IMR-90 (cell line): Measurements from ENCODE around the gene ARNT2. TPM values are rescaled to one million over a fixed set of nuclear protein-coding genes. Genes with fewer than 3 reads are reported as not detected.

Experiments
- ATAC-seq: fragments of 200-7000 bp; cut with Tn5 transposase; 2 replicates; pipeline ENCODE4 v1.9.1; 2020; ENCODE audit warnings: low read depth, mild to moderate bottlenecking, moderate library complexity
- BruUV-seq: library from RNA; stranded (reverse); fragments of 400-500 nt; replicated peaks from 2 replicates; lab custom pipeline; 2021; lab: Mats Ljungman, UMichigan
- CTCF ChIA-PET: fragments of 300-600 bp; formaldehyde crosslinking; extraction: SDS; loops from one replicate; lab custom pipeline; 2021; ENCODE audit warnings: antibody characterized with exemption; lab: Yijun Ruan, JAX
- POLR2A ChIA-PET: fragments of 300-600 bp; sonication (Branson Sonifier 250); formaldehyde crosslinking; loops from one replicate; lab custom pipeline; 2022; ENCODE audit warnings: antibody characterized with exemption; ENCODE audit not compliant: unreplicated experiment; lab: Charles Lee
- DNase-seq: peaks from one replicate; pipeline ENCODE4 v3.0.0; 2013
- H2AFZ ChIP-seq: replicated peaks from 2 replicates; pipeline ENCODE3; 2013; ENCODE audit warnings: low read length, mild to moderate bottlenecking; ENCODE audit not compliant: poor library complexity
- H2AK5ac ChIP-seq: 2 replicates; pipeline ENCODE4 v1.6.1; 2013; ENCODE audit warnings: low read depth, low read length, inconsistent platforms
- H2AK9ac ChIP-seq: replicated peaks from 2 replicates; pipeline ENCODE3; 2013; ENCODE audit warnings: mild to moderate bottlenecking, low read depth, low read length, moderate library complexity; ENCODE audit not compliant: poor library complexity
- H2BK120ac ChIP-seq: 2 replicates; pipeline ENCODE4 v1.6.1; 2013; ENCODE audit warnings: low read depth, low read length, inconsistent platforms
- H2BK15ac ChIP-seq: 3 replicates; pipeline ENCODE4 v1.6.1; 2013; ENCODE audit warnings: low read depth, low read length, inconsistent platforms
- H2BK20ac ChIP-seq: 2 replicates; pipeline ENCODE4 v1.6.1; 2013; ENCODE audit warnings: low read depth, mild to moderate bottlenecking, inconsistent platforms, low read length, moderate library complexity
- H2BK5ac ChIP-seq: 2 replicates; pipeline ENCODE4 v1.6.1; 2013; ENCODE audit warnings: mild to moderate bottlenecking, low read depth, low read length, inconsistent platforms; ENCODE audit not compliant: poor library complexity, severe bottlenecking
- H3K14ac ChIP-seq: replicated peaks from 2 replicates; pipeline ENCODE4 v1.6.1; 2013; ENCODE audit warnings: low read depth, low read length, inconsistent platforms
- H3K18ac ChIP-seq: 2 replicates; pipeline ENCODE4 v1.6.1; 2013; ENCODE audit warnings: low read depth, low read length, control low read depth
- H3K23ac ChIP-seq: 2 replicates; pipeline ENCODE4 v1.6.1; 2013; ENCODE audit warnings: low read depth, low read length, inconsistent platforms
- H3K27ac ChIP-seq: 2 replicates; pipeline ENCODE4 v1.5.1; 2013; ENCODE audit warnings: mild to moderate bottlenecking, control low read depth, low read length; ENCODE audit not compliant: insufficient read depth
- H3K27me3 ChIP-seq: 2 replicates; pipeline ENCODE4 v1.6.1; 2013; ENCODE audit warnings: low read length; ENCODE audit not compliant: control insufficient read depth, insufficient read depth
- H3K36me3 ChIP-seq: 2 replicates; pipeline ENCODE4 v1.6.1; 2013; ENCODE audit warnings: low read length, mixed read lengths; ENCODE audit not compliant: control insufficient read depth, insufficient read depth
- H3K4ac ChIP-seq: 2 replicates; pipeline ENCODE4 v1.6.1; 2013; ENCODE audit warnings: low read depth, low read length, inconsistent platforms
- H3K4me1 ChIP-seq: 2 replicates; pipeline ENCODE4 v1.6.1; 2013; ENCODE audit warnings: low read length, mixed read lengths; ENCODE audit not compliant: control insufficient read depth, insufficient read depth
- H3K4me2 ChIP-seq: 2 replicates; pipeline ENCODE4 v1.6.1; 2013; ENCODE audit warnings: low read depth, mild to moderate bottlenecking, control low read depth, low read length, moderate library complexity
- H3K4me3 ChIP-seq: 2 replicates; pipeline ENCODE4 v1.5.1; 2013; ENCODE audit warnings: low read depth, mild to moderate bottlenecking, control low read depth, low read length, moderate library complexity; ENCODE audit not compliant: insufficient read depth
- H3K56ac ChIP-seq: 2 replicates; pipeline ENCODE4 v1.6.1; 2013; ENCODE audit warnings: low read length, inconsistent platforms; ENCODE audit not compliant: insufficient read depth; ENCODE audit errors: extremely low read depth
- H3K79me1 ChIP-seq, 2 experiments: 2 replicates each; pipeline ENCODE4 v1.6.1; 2013; ENCODE audit warnings: low read length in 2 of 2, inconsistent platforms in 1 of 2, low read depth in 1 of 2
- H3K9ac ChIP-seq: 2 replicates; pipeline ENCODE4 v1.6.1; 2013; ENCODE audit warnings: low read depth, low read length, control low read depth
- H3K9me1 ChIP-seq: 2 replicates; pipeline ENCODE4 v1.6.1; 2013; ENCODE audit warnings: low read length, inconsistent platforms; ENCODE audit not compliant: insufficient read depth
- H3K9me3 ChIP-seq: 2 replicates; pipeline ENCODE4 v1.6.1; 2013; ENCODE audit warnings: low read length; ENCODE audit not compliant: control insufficient read depth, insufficient read depth
- H4K20me1 ChIP-seq: 2 replicates; pipeline ENCODE4 v1.6.1; 2013; ENCODE audit warnings: low read length, inconsistent platforms; ENCODE audit not compliant: insufficient read depth
- H4K5ac ChIP-seq: 2 replicates; pipeline ENCODE4 v1.6.1; 2013; ENCODE audit warnings: mild to moderate bottlenecking, low read depth, low read length, control low read depth
- H4K8ac ChIP-seq, 2 experiments: 2 replicates each; pipeline ENCODE4 v1.6.1; 2013; ENCODE audit warnings: low read depth in 2 of 2, low read length in 2 of 2, control low read depth in 1 of 2, inconsistent platforms in 1 of 2
- H4K91ac ChIP-seq: 2 replicates; pipeline ENCODE4 v1.6.1; 2013; ENCODE audit warnings: low read depth, low read length, inconsistent platforms; ENCODE audit not compliant: insufficient read depth
- POLR2A ChIP-seq: IDR thresholded peaks from 2 replicates; pipeline ENCODE4 v1.6.1; 2012; ENCODE audit warnings: mild to moderate bottlenecking, low read depth, low read length
- RFX5 ChIP-seq: IDR thresholded peaks from 2 replicates; pipeline ENCODE4 v1.8.0; 2012; ENCODE audit warnings: low read depth, mild to moderate bottlenecking, low read length, moderate library complexity
- SMC3 ChIP-seq: fragments of 150-350 bp; IDR thresholded peaks from 2 replicates; pipeline ENCODE4 v1.6.1; 2016; ENCODE audit warnings: low read depth, mild to moderate bottlenecking, antibody characterized with exemption, low read length, moderate library complexity
- USF2 ChIP-seq: fragments of 150-350 bp; IDR thresholded peaks from 2 replicates; pipeline ENCODE4 v1.6.1; 2017; ENCODE audit warnings: mild to moderate bottlenecking, antibody characterized with exemption, low read length, low read depth
- WGBS, 2 experiments: methylation state at CpG; one replicate each; pipeline versions ENCODE4 v1.1.5 to v1.1.7; 2013; ENCODE audit warnings: missing lambda C conversion rate in 2 of 2; ENCODE audit not compliant: insufficient read length in 1 of 2; ENCODE audit errors: extremely low coverage in 2 of 2; 5-methylcytosine and 5-hydroxymethylcytosine counted together
- dilution Hi-C: fragments of 300-500 bp; cut with HindIII; formaldehyde crosslinking; loops from one replicate; pipeline ENCODE4 v1.14.3; 2018; ENCODE audit warnings: low sequenced_read_pairs; ENCODE audit not compliant: unreplicated experiment
- in situ Hi-C: fragments of 300-500 bp; cut with MboI; formaldehyde crosslinking; loops from 3 replicates; pipeline ENCODE4 v1.14.3; 2019; ENCODE audit warnings: low sequenced_read_pairs, inconsistent platforms, mixed read lengths
- intact Hi-C: fragments of 100-400 bp; cut with micrococcal nuclease; formaldehyde crosslinking; loops from 2 replicates; pipeline ENCODE4 v1.10.0; 2022
- polyA plus RNA-seq, 3 experiments: library from polyadenylated mRNA; depleted of rRNA; stranded (reverse); fragments of >200 nt; gene quantifications; 2 replicates each; pipeline ENCODE4 v1.2.3, GENCODE V29; 2012; ENCODE audit warnings: low replicate concordance in 1 of 3
- total RNA-seq: library from RNA; depleted of rRNA; stranded (reverse); fragments of >200 nt; gene quantifications from 2 replicates; pipeline ENCODE4 v1.2.3, GENCODE V29; 2012
- TF ChIP-seq, protein P1 (sequence below): fragments of 150-350 bp; IDR thresholded peaks from 2 replicates; pipeline ENCODE4 v1.6.1; 2016; ENCODE audit warnings: low read depth, mild to moderate bottlenecking, low read length, moderate library complexity, borderline replicate concordance

Gene ARNT2
- total and polyA plus RNA-seq, 2 of the 4 experiments (the other 2 are of a cell fraction), result 18.2 to 19.0 TPM

DNA sequence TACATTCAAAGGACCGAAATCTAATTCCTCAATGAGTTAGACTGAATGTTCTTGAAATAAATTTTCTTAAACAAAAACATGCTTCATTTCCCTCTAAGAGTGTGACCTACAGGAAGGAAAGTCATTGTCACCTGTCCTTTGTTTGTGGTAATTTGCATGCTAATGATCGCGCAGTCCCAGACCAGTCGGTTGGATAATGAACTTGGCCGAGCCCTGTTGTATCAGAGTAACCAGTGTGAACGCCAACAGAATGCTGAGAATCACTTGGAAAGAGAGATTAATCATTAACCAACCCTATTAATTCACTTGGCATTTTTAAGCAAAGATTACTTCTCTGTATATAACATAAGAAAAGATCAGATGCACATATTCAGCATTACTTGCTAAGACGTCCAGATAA lies 8.1 kb upstream of the ARNT2 start:
- Histone ChIP-seq H3K9me1 (no peaks in the 10 kb centered on the region), H3K4me3 (no peak overlapping the region), H3K9ac (no peak overlapping the region), H2AK9ac (no peak overlapping the region), H2AFZ (no peak overlapping the region), H2BK5ac (no peak overlapping the region), H3K4ac (no peak overlapping the region), H2BK15ac (no peak overlapping the region), H4K8ac (no peak overlapping the region), H3K4me1 (no peaks in the 10 kb centered on the region), H3K56ac (no peak overlapping the region), H2AK5ac (no peak overlapping the region), H3K36me3 (no peaks in the 10 kb centered on the region), H3K4me2 (no peak overlapping the region), H4K20me1 (no peaks in the 10 kb centered on the region), H2BK20ac (no peak overlapping the region), H3K27ac (no peak overlapping the region), H3K9me3 (no peaks in the 10 kb centered on the region), H3K18ac (no peak overlapping the region), H3K79me1 (no peaks in the 10 kb centered on the region), H3K14ac (no peak overlapping the region), H4K5ac (no peak overlapping the region), H3K23ac (no peak overlapping the region), H4K91ac (no peak overlapping the region), H2BK120ac (no peak overlapping the region), H3K27me3 (peaks cover 7% of the 10 kb centered on the region)
- intact Hi-C loops, result no loop called here
- ATAC-seq (no peak), DNase-seq (no peak)
- BruUV-seq, result no TSS peak
- dilution Hi-C loops, result no loop called here
- ChIA-PET POLR2A (no interaction called here), CTCF (no interaction called here)
- in situ Hi-C loops, result no loop called here
- no peak for TF ChIP-seq RFX5
- no peak for TF ChIP-seq USF2
- TF ChIP-seq SMC3, result no peak
- TF ChIP-seq, protein P1, sequence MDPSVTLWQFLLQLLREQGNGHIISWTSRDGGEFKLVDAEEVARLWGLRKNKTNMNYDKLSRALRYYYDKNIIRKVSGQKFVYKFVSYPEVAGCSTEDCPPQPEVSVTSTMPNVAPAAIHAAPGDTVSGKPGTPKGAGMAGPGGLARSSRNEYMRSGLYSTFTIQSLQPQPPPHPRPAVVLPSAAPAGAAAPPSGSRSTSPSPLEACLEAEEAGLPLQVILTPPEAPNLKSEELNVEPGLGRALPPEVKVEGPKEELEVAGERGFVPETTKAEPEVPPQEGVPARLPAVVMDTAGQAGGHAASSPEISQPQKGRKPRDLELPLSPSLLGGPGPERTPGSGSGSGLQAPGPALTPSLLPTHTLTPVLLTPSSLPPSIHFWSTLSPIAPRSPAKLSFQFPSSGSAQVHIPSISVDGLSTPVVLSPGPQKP, result no peak
- TF ChIP-seq POLR2A, result no peak
- no CpG with 5 or more reads among the region's 7 CpGs for WGBS, 2 experiments
